Breast epithelium (tissue), 4 donors: ENCODE data around the gene TEX26. TPM values are rescaled to one million over a fixed set of nuclear protein-coding genes. Genes with fewer than 3 reads are reported as not detected.

Experiments
- DNase-seq, 2 donors: peaks; one replicate each; pipeline ENCODE4 v3.0.0-alpha.2; 2019; ENCODE audit warnings: low spot score in 2 of 2
- H3K27ac ChIP-seq, 2 donors: fragments of 200-600 bp; sonication (generic) in 1 of 2; one replicate each; pipeline ENCODE4 v1.5.1; 2016 to 2019; ENCODE audit warnings: mild to moderate bottlenecking in 1 of 2
- H3K27me3 ChIP-seq, 2 donors: fragments of 200-600 bp; sonication (generic) in 1 of 2; one replicate each; pipeline versions ENCODE4 v1.5.1 to v1.6.0; 2017 to 2019; ENCODE audit warnings: control low read depth in 1 of 2, mild to moderate bottlenecking in 1 of 2
- H3K36me3 ChIP-seq: fragments of 200-600 bp; one replicate; pipeline ENCODE4 v1.5.1; 2019
- H3K4me1 ChIP-seq, 2 donors: fragments of 200-600 bp; sonication (generic); one replicate each; pipeline ENCODE4 v1.5.1; 2016 to 2019; ENCODE audit warnings: control low read depth in 1 of 2
- H3K4me3 ChIP-seq, 3 donors: fragments of 200-600 bp; sonication (generic); 1 replicate in 2 of 3; 2 replicates in 1 of 3; pipeline ENCODE4 v1.5.1; 2016 to 2019; ENCODE audit warnings: mild to moderate bottlenecking in 3 of 3, moderate library complexity in 2 of 3
- H3K9me3 ChIP-seq, 2 donors: fragments of 200-600 bp; sonication (generic) in 1 of 2; one replicate each; pipeline ENCODE4 v1.5.1; 2016 to 2019; ENCODE audit warnings: control low read depth in 1 of 2
- CTCF ChIP-seq, 3 donors: fragments of 450-650 bp; IDR thresholded peaks; one replicate each; pipeline ENCODE4 v1.5.1; 2016 to 2017; ENCODE audit warnings: antibody characterized with exemption in 3 of 3, mild to moderate bottlenecking in 3 of 3, moderate library complexity in 3 of 3
- POLR2A ChIP-seq: fragments of 450-650 bp; IDR thresholded peaks from one replicate; pipeline ENCODE4 v1.6.1; 2016; ENCODE audit warnings: antibody characterized with exemption, mild to moderate bottlenecking, moderate library complexity
- POLR2AphosphoS5 ChIP-seq, 3 donors: sonication (generic); formaldehyde crosslinking; IDR thresholded peaks; one replicate each; pipeline ENCODE4 v1.6.1; 2017; ENCODE audit warnings: antibody characterized with exemption in 3 of 3
- intact Hi-C: fragments of 100-400 bp; cut with DNase I; formaldehyde crosslinking; loops from one replicate; pipeline ENCODE4 v1.15.1; 2023; ENCODE audit warnings: low total_unique reads
- total RNA-seq, 3 donors: library from RNA; depleted of rRNA; stranded (reverse); fragments of >200 nt; gene quantifications; one replicate each; pipeline ENCODE4 v1.1.0, GENCODE V29; 2016

TEX26 gene
- total RNA-seq, 3 donors from 2014 or later = 0.48 to 0.59 TPM; not detected in 1

- no peak for TF ChIP-seq POLR2AphosphoS5 (IDR thresholded peaks at IDR 0.05)
- TF ChIP-seq CTCF (IDR thresholded peaks at IDR 0.05) = no peak
- no peak for TF ChIP-seq POLR2A
- Histone ChIP-seq H3K36me3 (no peaks in the 10 kb centered on the region), H3K4me1 (no peaks in the 10 kb centered on the region), H3K27me3 (no peaks in the 10 kb centered on the region), H3K4me3 (no peak overlapping the region), H3K27ac (no peak overlapping the region), H3K9me3 (no peaks in the 10 kb centered on the region)
- intact Hi-C loops = no loop called here
- no peak for DNase-seq
Observed at GRCh38 chr13:30892966-30893365, 39.5 kb upstream of the TEX26 start.

- H3K27me3 ChIP-seq = no peaks in the 10 kb centered on the region
- H3K9me3 ChIP-seq = no peaks in the 10 kb centered on the region
- H3K36me3 ChIP-seq = no peaks in the 10 kb centered on the region
- H3K4me3 ChIP-seq = no peak overlapping the region
- intact Hi-C loops = no loop called here
- TF ChIP-seq POLR2AphosphoS5 (IDR thresholded peaks at IDR 0.05) = peak; percentile 19 to 85 (median 69)
- no peak for TF ChIP-seq CTCF (IDR thresholded peaks at IDR 0.05)
- peak overlapping the region in 1 of 2 donors; percentile 64 for H3K27ac ChIP-seq
- no peaks in the 10 kb centered on the region for H3K4me1 ChIP-seq
- DNase-seq = peak in 1 of 2 donors; percentile 49
Observed at GRCh38 chr13:30895773-30896172, 36.7 kb upstream of the TEX26 start.

GRCh38 chr13:30898070-30898469 lies 34.4 kb upstream of the TEX26 start:
- Histone ChIP-seq H3K36me3 (no peaks in the 10 kb centered on the region), H3K9me3 (no peaks in the 10 kb centered on the region), H3K4me3 (no peak overlapping the region), H3K27ac (peak overlapping the region in 1 of 2 donors; percentile 85), H3K4me1 (no peaks in the 10 kb centered on the region), H3K27me3 (no peaks in the 10 kb centered on the region)
- TF ChIP-seq POLR2A (no peak), CTCF (IDR thresholded peaks at IDR 0.05) (no peak), POLR2AphosphoS5 (IDR thresholded peaks at IDR 0.05) (no peak)
- intact Hi-C loops = no loop called here
- no peak for DNase-seq

- peak in 1 of 3 donors; percentile 57 for TF ChIP-seq POLR2AphosphoS5 (IDR thresholded peaks at IDR 0.05)
- no peak for TF ChIP-seq CTCF (IDR thresholded peaks at IDR 0.05)
- no peak for DNase-seq
- Histone ChIP-seq H3K36me3 (no peaks in the 10 kb centered on the region), H3K9me3 (no peaks in the 10 kb centered on the region), H3K4me1 (no peaks in the 10 kb centered on the region), H3K4me3 (peak overlapping the region in 1 of 3 donors; percentile 25), H3K27ac (peak overlapping the region; percentile 24 to 85), H3K27me3 (no peaks in the 10 kb centered on the region)
- intact Hi-C loops = no loop called here
Observed at GRCh38 chr13:30898678-30899241, 33.7 kb upstream of the TEX26 start.

- Histone ChIP-seq H3K4me3 (no peak overlapping the region), H3K36me3 (no peaks in the 10 kb centered on the region), H3K27me3 (no peaks in the 10 kb centered on the region), H3K27ac (peak overlapping the region in 1 of 2 donors; percentile 19), H3K4me1 (no peaks in the 10 kb centered on the region), H3K9me3 (no peaks in the 10 kb centered on the region)
- TF ChIP-seq POLR2AphosphoS5 (IDR thresholded peaks at IDR 0.05) (no peak), POLR2A (no peak), CTCF (IDR thresholded peaks at IDR 0.05) (no peak)
- intact Hi-C loops = no loop called here
- DNase-seq = no peak
Observed at GRCh38 chr13:30900436-30900835, 32.0 kb upstream of the TEX26 start.
